WTC11 (cell line): ENCODE data around the gene SLC9A3. TPM values are rescaled to one million over a fixed set of nuclear protein-coding genes. Genes with fewer than 3 reads are reported as not detected.
"Not testable (repeated sequence)": the region's sequence is repeated elsewhere in the genome, so short reads cannot be mapped to it uniquely, and the experiment has no call there.

ENCODE experiments used
- ATAC-seq: fragments of 200-7000 bp; cut with Tn5 transposase; 2 replicates; pipeline ENCODE4 v1.10.0; 2021; ENCODE audit warnings: mild to moderate bottlenecking, moderate library complexity
- CTCF ChIA-PET: fragments of 300-600 bp; sonication (Branson Sonifier 250); formaldehyde crosslinking; loops from one replicate; lab custom pipeline; 2021; ENCODE audit warnings: antibody characterized with exemption; lab: Charles Lee
- POLR2A ChIA-PET: fragments of 350-600 bp; sonication (Branson Sonifier 250); formaldehyde crosslinking; loops from one replicate; lab custom pipeline; 2021; ENCODE audit warnings: antibody characterized with exemption; lab: Charles Lee
- DNase-seq: peaks from one replicate; pipeline ENCODE4 v3.0.0; 2021; ENCODE audit warnings: low spot score
- H3K27ac Mint-ChIP-seq: 2 replicates; pipeline ENCODE4 v1.8.0; 2021; ENCODE audit warnings: mixed read lengths
- H3K27me3 Mint-ChIP-seq: 2 replicates; pipeline ENCODE4 v1.8.0; 2021; ENCODE audit warnings: low read depth, mild to moderate bottlenecking, moderate library complexity, mixed read lengths
- H3K36me3 Mint-ChIP-seq: 2 replicates; pipeline ENCODE4 v1.8.0; 2021; ENCODE audit warnings: mixed read lengths
- H3K4me1 Mint-ChIP-seq: 2 replicates; pipeline ENCODE4 v1.8.0; 2022; ENCODE audit warnings: mixed read lengths
- H3K4me3 Mint-ChIP-seq: 2 replicates; pipeline ENCODE4 v1.8.0; 2021; ENCODE audit warnings: mild to moderate bottlenecking, moderate library complexity, mixed read lengths
- H3K9me3 Mint-ChIP-seq: 2 replicates; pipeline ENCODE4 v1.8.0; 2021; ENCODE audit warnings: mixed read lengths
- ARID4B ChIP-seq: sonication (generic); formaldehyde crosslinking; IDR thresholded peaks from 2 replicates; pipeline ENCODE4 v1.8.0; 2023; ENCODE audit warnings: missing genetic modification reagents, mild to moderate bottlenecking, borderline replicate concordance
- ATF3 ChIP-seq: sonication (generic); formaldehyde crosslinking; conservative IDR thresholded peaks from 2 replicates; pipeline ENCODE4 v1.8.1; 2022; ENCODE audit warnings: mild to moderate bottlenecking, missing genetic modification reagents
- CDX4 ChIP-seq: fragments of 250-450 bp; sonication (Bioruptor Pico); IDR thresholded peaks from 2 replicates; pipeline ENCODE4 v1.9.0; 2021; ENCODE audit warnings: moderate library complexity, mild to moderate bottlenecking, inconsistent platforms, borderline replicate concordance
- CREM ChIP-seq: sonication (generic); formaldehyde crosslinking; IDR thresholded peaks from 2 replicates; pipeline ENCODE4 v1.8.1; 2022; ENCODE audit warnings: mild to moderate bottlenecking, missing genetic modification reagents, moderate library complexity
- CTCF ChIP-seq: fragments of 200-600 bp; IDR thresholded peaks from 2 replicates; pipeline ENCODE4 v1.8.0; 2022; ENCODE audit warnings: antibody characterized with exemption
- E2F4 ChIP-seq: sonication (generic); formaldehyde crosslinking; IDR thresholded peaks from 2 replicates; pipeline ENCODE4 v1.8.1; 2022; ENCODE audit warnings: low read depth, mild to moderate bottlenecking, moderate library complexity, missing genetic modification reagents, borderline replicate concordance
- FOXP4 ChIP-seq: sonication (generic); formaldehyde crosslinking; IDR thresholded peaks from 2 replicates; pipeline ENCODE4 v1.8.0; 2022; ENCODE audit warnings: mild to moderate bottlenecking, missing genetic modification reagents
- JAZF1 ChIP-seq: fragments of 250-450 bp; sonication (Bioruptor Pico); IDR thresholded peaks from 2 replicates; pipeline ENCODE4 v1.9.0; 2021; ENCODE audit warnings: moderate library complexity, mild to moderate bottlenecking, inconsistent platforms
- STAT6 ChIP-seq: sonication (generic); formaldehyde crosslinking; conservative IDR thresholded peaks from 2 replicates; pipeline ENCODE4 v1.8.1; 2023; ENCODE audit warnings: mild to moderate bottlenecking, low read depth, missing genetic modification reagents, moderate library complexity
- ZNF423 ChIP-seq: fragments of 250-450 bp; sonication (Bioruptor Pico); IDR thresholded peaks from 2 replicates; pipeline ENCODE4 v2.1.2; 2022; ENCODE audit warnings: mild to moderate bottlenecking, moderate library complexity
- ZNF425 ChIP-seq: fragments of 250-450 bp; sonication (Bioruptor Pico); conservative IDR thresholded peaks from 2 replicates; pipeline ENCODE4 v1.9.0; 2021; ENCODE audit warnings: mild to moderate bottlenecking
- total RNA-seq: library from RNA; stranded (reverse); gene quantifications from 3 replicates; pipeline ENCODE4 v1.2.3, GENCODE V29; 2021

The SLC9A3 gene
- total RNA-seq, 1 experiment from 2014 or later = 1.6 TPM

GRCh38 chr5:558326-558725, 34.1 kb upstream of the SLC9A3 start:
- Mint-ChIP-seq H3K9me3 (no peaks in the 10 kb centered on the region), H3K27me3 (peaks cover 15% of the 10 kb centered on the region), H3K27ac (no peak overlapping the region), H3K4me1 (peaks cover 5% of the 10 kb centered on the region; the same call in 1 of the 2 replicates), H3K4me3 (no peak overlapping the region), H3K36me3 (no peaks in the 10 kb centered on the region)
- no peak for ATAC-seq
- DNase-seq = no peak
- TF ChIP-seq STAT6 (CRISPR knock-in tag) = no peak
- TF ChIP-seq E2F4 = no peak
- no peak for TF ChIP-seq ZNF425
- TF ChIP-seq CREM = no peak
- no peak for TF ChIP-seq JAZF1 (CRISPR knock-in tag)
- TF ChIP-seq CTCF = no peak
- no peak for TF ChIP-seq FOXP4 (CRISPR knock-in tag)
- TF ChIP-seq ZNF423 = no peak
- no peak for TF ChIP-seq ARID4B (CRISPR knock-in tag)
- no peak for TF ChIP-seq ATF3
- no peak for TF ChIP-seq CDX4 (CRISPR knock-in tag)
- ChIA-PET POLR2A (no interaction called here), CTCF (interaction anchor here (0.6 kb wide), 1 partner anchor 36 kb away, joined by 3 read pairs; no protein-coding TSS in a partner anchor)

GRCh38 chr5:557917-558316, 33.7 kb upstream of the SLC9A3 start:
- H3K27ac Mint-ChIP-seq, H3K9me3 Mint-ChIP-seq, H3K36me3 Mint-ChIP-seq, CTCF ChIA-PET, DNase-seq, POLR2A ChIA-PET, H3K4me1 Mint-ChIP-seq, ATAC-seq, H3K4me3 Mint-ChIP-seq: not testable (repeated sequence)
- peaks cover 15% of the 10 kb centered on the region for H3K27me3 Mint-ChIP-seq
